Neural cell (in vitro differentiated cells): Measurements from ENCODE around the gene TMEM273. TPM values are rescaled to one million over a fixed set of nuclear protein-coding genes. Genes with fewer than 3 reads are reported as not detected.

Experiments
- H2AFZ ChIP-seq: fragments of 200-600, 300-800 bp; sonication (generic), shearing (Covaris generic); 2 replicates; pipeline ENCODE4 v1.6.0; 2014; ENCODE audit warnings: low read depth, mild to moderate bottlenecking, antibody characterized with exemption, low read length, moderate library complexity
- H3F3A ChIP-seq: fragments of 200-600 bp; shearing (Covaris generic); 2 replicates; pipeline ENCODE4 v1.6.1; 2016; ENCODE audit warnings: mild to moderate bottlenecking, moderate library complexity, mixed read lengths, antibody characterized with exemption, low read length; ENCODE audit not compliant: insufficient read depth, poor library complexity, severe bottlenecking
- H3K27ac ChIP-seq: fragments of 200-600, 300-800 bp; sonication (generic), shearing (Covaris generic); 2 replicates; pipeline ENCODE4 v1.5.1; 2014; ENCODE audit warnings: mild to moderate bottlenecking, low read length, moderate library complexity
- H3K27me3 ChIP-seq: fragments of 300-800, 200-600 bp; sonication (generic), shearing (Covaris generic); 2 replicates; pipeline ENCODE4 v1.6.0; 2014; ENCODE audit warnings: mild to moderate bottlenecking, low read depth, low read length, moderate library complexity; ENCODE audit not compliant: insufficient read depth
- H3K36me3 ChIP-seq: fragments of 300-800, 200-600 bp; sonication (generic), shearing (Covaris generic); 2 replicates; pipeline ENCODE4 v1.5.1; 2014; ENCODE audit warnings: mild to moderate bottlenecking, antibody characterized with exemption, low read length, moderate library complexity; ENCODE audit not compliant: insufficient read depth
- H3K4me2 ChIP-seq: fragments of 300-800, 200-600 bp; sonication (generic), shearing (Covaris generic); 2 replicates; pipeline ENCODE4 v1.6.0; 2014; ENCODE audit warnings: mild to moderate bottlenecking, low read length
- H3K4me3 ChIP-seq: fragments of 300-800, 200-600 bp; sonication (generic), shearing (Covaris generic); 2 replicates; pipeline ENCODE4 v1.5.1; 2014; ENCODE audit warnings: mild to moderate bottlenecking, low read length, moderate library complexity
- H3K79me2 ChIP-seq: fragments of 200-600 bp; shearing (Covaris generic); replicated peaks from 2 replicates; pipeline ENCODE4 v1.6.0; 2014; ENCODE audit warnings: mild to moderate bottlenecking, low read length, moderate library complexity; ENCODE audit not compliant: insufficient read depth
- H3K9ac ChIP-seq: fragments of 300-800, 200-600 bp; sonication (generic), shearing (Covaris generic); 2 replicates; pipeline ENCODE4 v1.6.1; 2016; ENCODE audit warnings: mild to moderate bottlenecking, low read length, mixed read lengths
- H3K9me2 ChIP-seq: fragments of 200-600 bp; shearing (Covaris generic); 2 replicates; pipeline ENCODE4 v1.6.1; 2016; ENCODE audit warnings: mild to moderate bottlenecking, low read length, mixed read lengths; ENCODE audit not compliant: insufficient read depth
- H3K9me3 ChIP-seq: fragments of 200-600, 300-800 bp; sonication (generic), shearing (Covaris generic); 2 replicates; pipeline ENCODE4 v1.6.1; 2016; ENCODE audit warnings: mild to moderate bottlenecking, mixed run types, low read length, moderate library complexity, mixed read lengths
- H4K20me1 ChIP-seq: fragments of 200-600 bp; shearing (Covaris generic); 2 replicates; pipeline ENCODE4 v1.6.1; 2016; ENCODE audit warnings: mild to moderate bottlenecking, mixed run types; ENCODE audit not compliant: insufficient read depth
- CTCF ChIP-seq: fragments of 450-650 bp; IDR thresholded peaks from 2 replicates; pipeline ENCODE4 v1.5.1; 2014; ENCODE audit warnings: antibody characterized with exemption, mild to moderate bottlenecking, moderate library complexity; ENCODE audit not compliant: poor library complexity, severe bottlenecking
- EP300 ChIP-seq: fragments of 450-650 bp; conservative IDR thresholded peaks from 2 replicates; pipeline ENCODE4 v1.6.1; 2014; ENCODE audit warnings: antibody characterized with exemption, mild to moderate bottlenecking, moderate library complexity; ENCODE audit not compliant: poor library complexity, severe bottlenecking
- EZH2 ChIP-seq: fragments of 200-600, 300-800 bp; shearing (Covaris generic), sonication (generic); IDR thresholded peaks from 2 replicates; pipeline ENCODE4 v1.6.1; 2014; ENCODE audit warnings: antibody characterized with exemption, low read length, borderline replicate concordance, mild to moderate bottlenecking; ENCODE audit not compliant: insufficient read depth, poor library complexity, severe bottlenecking
- MXI1 ChIP-seq: fragments of 450-650 bp; conservative IDR thresholded peaks from 2 replicates; pipeline ENCODE4 v1.6.1; 2014; ENCODE audit warnings: antibody characterized with exemption, mild to moderate bottlenecking; ENCODE audit not compliant: poor library complexity, severe bottlenecking
- POLR2AphosphoS5 ChIP-seq: IDR thresholded peaks from 2 replicates; pipeline ENCODE4 v1.6.1; 2012
- RAD21 ChIP-seq: fragments of 450-650 bp; conservative IDR thresholded peaks from 2 replicates; pipeline ENCODE4 v1.6.1; 2014; ENCODE audit warnings: antibody characterized with exemption, mild to moderate bottlenecking, moderate library complexity
- SMC3 ChIP-seq: fragments of 450-650 bp; conservative IDR thresholded peaks from 2 replicates; pipeline ENCODE4 v1.6.1; 2014; ENCODE audit warnings: antibody characterized with exemption, mild to moderate bottlenecking, moderate library complexity; ENCODE audit not compliant: poor library complexity
- TAF1 ChIP-seq: IDR thresholded peaks from 2 replicates; pipeline ENCODE4 v1.6.1; 2012; ENCODE audit warnings: low read depth
- polyA plus RNA-seq: library from polyadenylated mRNA; depleted of rRNA; stranded (reverse); fragments of >200 nt; gene quantifications from 2 replicates; pipeline ENCODE4 v1.2.3, GENCODE V29; 2014
- TF ChIP-seq, protein P1 (sequence below): IDR thresholded peaks from 2 replicates; pipeline ENCODE4 v1.6.1; 2012; ENCODE audit warnings: borderline replicate concordance

The TMEM273 gene
- polyA plus RNA-seq, 1 donor from 2014 or later = not detected

DNA sequence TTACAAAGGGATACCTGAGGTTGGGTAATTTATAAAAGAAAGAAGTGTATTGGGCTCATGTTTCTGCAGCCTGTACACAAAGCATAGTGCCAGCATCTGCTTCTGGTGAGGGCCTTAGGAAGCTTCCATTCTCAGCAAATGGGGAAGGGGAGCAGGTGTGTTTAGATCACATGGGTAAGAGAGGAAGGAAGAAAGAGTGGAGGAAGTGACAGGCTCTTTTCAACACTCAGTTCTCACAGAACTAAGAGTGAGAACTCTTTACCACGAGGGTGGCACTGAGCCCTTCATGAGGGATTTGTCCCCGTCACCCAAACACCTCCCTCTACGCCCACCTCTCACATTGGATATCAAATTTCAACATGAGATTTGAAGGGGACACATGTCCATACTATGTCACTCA lies 53.9 kb downstream of the TMEM273 start:
- no peaks in the 10 kb centered on the region for H4K20me1 ChIP-seq
- no peak for TF ChIP-seq POLR2AphosphoS5
- H2AFZ ChIP-seq = no peak overlapping the region

DNA sequence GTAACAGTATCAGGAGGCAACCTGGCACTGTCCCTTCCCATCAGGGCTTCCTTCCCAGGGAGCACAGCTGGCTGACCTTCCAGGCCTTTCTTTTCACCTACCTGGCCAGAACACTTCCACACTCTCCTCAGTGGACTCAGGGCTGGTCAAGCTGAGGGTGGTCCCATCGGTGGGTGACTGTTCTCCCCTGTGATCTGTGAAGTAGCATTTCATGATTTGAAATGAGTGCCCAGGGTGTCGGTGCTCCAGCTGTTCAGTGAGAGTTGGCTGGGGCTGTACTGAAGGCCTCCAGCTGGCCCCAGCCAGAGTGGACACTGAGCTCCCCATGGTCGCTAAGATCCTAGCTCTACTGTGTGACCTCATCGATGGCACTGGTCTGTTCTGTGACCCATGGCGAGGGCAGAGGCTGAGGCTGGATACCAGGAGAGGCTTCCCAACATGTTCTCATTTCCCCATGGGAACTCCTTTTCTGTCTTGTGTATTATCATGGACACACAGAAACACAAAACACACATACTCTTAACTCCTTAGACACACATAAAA lies 54.4 kb downstream of the TMEM273 start, which contains the start of gene FAM170B:
Gene FAM170B, minus strand, starts transcription at position 316 of the 543 bp plus-strand sequence. Its CDS starts 103 bp downstream, at position 213.
- Histone ChIP-seq H3K9ac (no peak within 1 kb of the TSS), H3K79me2 (no peaks in the 10 kb centered on the region), H3K27me3 (no peaks in the 10 kb centered on the region), H3K4me2 (no peak within 1 kb of the TSS), H2AFZ (no peak within 1 kb of the TSS), H3K9me2 (no peaks in the 10 kb centered on the region), H3K27ac (no peak within 1 kb of the TSS), H4K20me1 (no peaks in the 10 kb centered on the region), H3F3A (no peaks in the 10 kb centered on the region), H3K36me3 (no peaks in the 10 kb centered on the region), H3K9me3 (no peaks in the 10 kb centered on the region), H3K4me3 (no peak within 1 kb of the TSS)
- no peak for TF ChIP-seq MXI1
- no peak for TF ChIP-seq RAD21
- TF ChIP-seq SMC3 = no peak

More for the DNA sequence above, 53.9 kb downstream of the TMEM273 start:
- Histone ChIP-seq H3F3A (no peaks in the 10 kb centered on the region), H3K36me3 (no peaks in the 10 kb centered on the region), H3K9ac (no peak overlapping the region), H3K4me3 (no peak overlapping the region), H3K9me3 (no peaks in the 10 kb centered on the region), H3K9me2 (no peaks in the 10 kb centered on the region), H3K27me3 (no peaks in the 10 kb centered on the region), H3K4me2 (no peak overlapping the region), H3K27ac (no peak overlapping the region), H3K79me2 (no peaks in the 10 kb centered on the region)

DNA sequence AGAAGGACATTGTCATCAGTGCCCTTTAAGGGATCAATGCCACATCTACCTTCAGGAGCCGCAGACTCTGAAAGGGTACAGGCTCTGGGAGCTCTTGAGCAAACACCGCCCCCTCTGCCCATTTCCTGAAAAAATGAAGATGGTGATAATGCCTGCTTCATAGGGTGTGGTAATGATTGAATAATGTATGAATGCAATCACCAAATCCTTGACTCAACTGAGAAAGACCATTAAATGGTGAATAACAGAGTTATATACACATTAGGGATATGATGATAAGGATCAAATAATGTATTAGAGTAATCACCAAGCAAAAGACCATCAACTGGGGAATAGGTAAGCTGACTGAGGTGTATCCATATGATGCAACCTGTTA lies 55.8 kb downstream of the TMEM273 start:
- H3K79me2 ChIP-seq = no peaks in the 10 kb centered on the region
- H3K4me2 ChIP-seq = no peak overlapping the region
- H3K27ac ChIP-seq = no peak overlapping the region
- H4K20me1 ChIP-seq = no peaks in the 10 kb centered on the region
- TF ChIP-seq EZH2 (no peak), MXI1 (no peak)
- H2AFZ ChIP-seq = no peak overlapping the region
- no peaks in the 10 kb centered on the region for H3K9me2 ChIP-seq
- H3K27me3 ChIP-seq = no peaks in the 10 kb centered on the region
- no peaks in the 10 kb centered on the region for H3F3A ChIP-seq
- no peaks in the 10 kb centered on the region for H3K9me3 ChIP-seq
- no peak overlapping the region for H3K9ac ChIP-seq
- no peaks in the 10 kb centered on the region for H3K36me3 ChIP-seq
- no peak overlapping the region for H3K4me3 ChIP-seq

- Histone ChIP-seq H3K9me3 (no peaks in the 10 kb centered on the region), H3K27ac (no peak overlapping the region), H2AFZ (no peak overlapping the region), H3K36me3 (no peaks in the 10 kb centered on the region), H3K79me2 (no peaks in the 10 kb centered on the region), H3K27me3 (no peaks in the 10 kb centered on the region), H3K4me2 (no peak overlapping the region), H3K9ac (no peak overlapping the region), H4K20me1 (no peaks in the 10 kb centered on the region), H3F3A (no peaks in the 10 kb centered on the region), H3K4me3 (no peak overlapping the region), H3K9me2 (no peaks in the 10 kb centered on the region)
- TF ChIP-seq TAF1 = no peak
- no peak for TF ChIP-seq POLR2AphosphoS5
- TF ChIP-seq MXI1 = no peak
- no peak for TF ChIP-seq EP300
- TF ChIP-seq CTCF = no peak
- no peak for TF ChIP-seq RAD21
- no peak for TF ChIP-seq SMC3
- TF ChIP-seq EZH2 = no peak
- TF ChIP-seq, protein P1, sequence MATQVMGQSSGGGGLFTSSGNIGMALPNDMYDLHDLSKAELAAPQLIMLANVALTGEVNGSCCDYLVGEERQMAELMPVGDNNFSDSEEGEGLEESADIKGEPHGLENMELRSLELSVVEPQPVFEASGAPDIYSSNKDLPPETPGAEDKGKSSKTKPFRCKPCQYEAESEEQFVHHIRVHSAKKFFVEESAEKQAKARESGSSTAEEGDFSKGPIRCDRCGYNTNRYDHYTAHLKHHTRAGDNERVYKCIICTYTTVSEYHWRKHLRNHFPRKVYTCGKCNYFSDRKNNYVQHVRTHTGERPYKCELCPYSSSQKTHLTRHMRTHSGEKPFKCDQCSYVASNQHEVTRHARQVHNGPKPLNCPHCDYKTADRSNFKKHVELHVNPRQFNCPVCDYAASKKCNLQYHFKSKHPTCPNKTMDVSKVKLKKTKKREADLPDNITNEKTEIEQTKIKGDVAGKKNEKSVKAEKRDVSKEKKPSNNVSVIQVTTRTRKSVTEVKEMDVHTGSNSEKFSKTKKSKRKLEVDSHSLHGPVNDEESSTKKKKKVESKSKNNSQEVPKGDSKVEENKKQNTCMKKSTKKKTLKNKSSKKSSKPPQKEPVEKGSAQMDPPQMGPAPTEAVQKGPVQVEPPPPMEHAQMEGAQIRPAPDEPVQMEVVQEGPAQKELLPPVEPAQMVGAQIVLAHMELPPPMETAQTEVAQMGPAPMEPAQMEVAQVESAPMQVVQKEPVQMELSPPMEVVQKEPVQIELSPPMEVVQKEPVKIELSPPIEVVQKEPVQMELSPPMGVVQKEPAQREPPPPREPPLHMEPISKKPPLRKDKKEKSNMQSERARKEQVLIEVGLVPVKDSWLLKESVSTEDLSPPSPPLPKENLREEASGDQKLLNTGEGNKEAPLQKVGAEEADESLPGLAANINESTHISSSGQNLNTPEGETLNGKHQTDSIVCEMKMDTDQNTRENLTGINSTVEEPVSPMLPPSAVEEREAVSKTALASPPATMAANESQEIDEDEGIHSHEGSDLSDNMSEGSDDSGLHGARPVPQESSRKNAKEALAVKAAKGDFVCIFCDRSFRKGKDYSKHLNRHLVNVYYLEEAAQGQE = no peak
Measured at GRCh38 chr10:49131507-49132361, 56.5 kb downstream of the TMEM273 start.
